ENCODE results near the gene DAB1.

GRCh38 chr1:57229998-57230397, 193.9 kb downstream of the DAB1 start:
- TF ChIP-seq EP300 (IDR thresholded peaks at IDR 0.05), result no peak
- TF ChIP-seq CTCF (IDR thresholded peaks at IDR 0.05), result no peak

Measured in sigmoid colon (tissue), 4 donors.